Duodenal mucosa (tissue), 2 donors: ENCODE results near the gene VPS35L.
A peak's percentile ranks its signal among the peaks of the same experiment; 100 is the strongest.

Experiments
- H3K27ac ChIP-seq: one replicate; pipeline ENCODE4 v1.7.0; 2013; ENCODE audit warnings: low read depth, low read length
- H3K27me3 ChIP-seq, 2 donors: one replicate each; pipeline ENCODE4 v1.7.0; 2013; ENCODE audit warnings: low read length in 2 of 2, control low read depth in 1 of 2; ENCODE audit not compliant: insufficient read depth in 2 of 2, control insufficient read depth in 1 of 2
- H3K36me3 ChIP-seq, 2 donors: one replicate each; pipeline ENCODE4 v1.7.0; 2013; ENCODE audit warnings: low read length in 2 of 2, control low read depth in 1 of 2; ENCODE audit not compliant: insufficient read depth in 2 of 2, control insufficient read depth in 1 of 2
- H3K4me1 ChIP-seq, 2 donors: one replicate each; pipeline ENCODE4 v1.7.0; 2013; ENCODE audit warnings: low read length in 2 of 2, control low read depth in 1 of 2; ENCODE audit not compliant: insufficient read depth in 2 of 2, control insufficient read depth in 1 of 2
- H3K4me3 ChIP-seq, 2 donors: one replicate each; pipeline ENCODE4 v1.7.0; 2013; ENCODE audit warnings: low read length in 2 of 2, low read depth in 1 of 2
- H3K9ac ChIP-seq, 2 donors: one replicate each; pipeline ENCODE4 v1.7.0; 2013; ENCODE audit warnings: low read length in 2 of 2, low read depth in 1 of 2
- H3K9me3 ChIP-seq, 2 donors: one replicate each; pipeline ENCODE4 v1.7.0; 2013; ENCODE audit warnings: low read length in 2 of 2, control low read depth in 1 of 2; ENCODE audit not compliant: control insufficient read depth in 1 of 2

VPS35L gene

DNA sequence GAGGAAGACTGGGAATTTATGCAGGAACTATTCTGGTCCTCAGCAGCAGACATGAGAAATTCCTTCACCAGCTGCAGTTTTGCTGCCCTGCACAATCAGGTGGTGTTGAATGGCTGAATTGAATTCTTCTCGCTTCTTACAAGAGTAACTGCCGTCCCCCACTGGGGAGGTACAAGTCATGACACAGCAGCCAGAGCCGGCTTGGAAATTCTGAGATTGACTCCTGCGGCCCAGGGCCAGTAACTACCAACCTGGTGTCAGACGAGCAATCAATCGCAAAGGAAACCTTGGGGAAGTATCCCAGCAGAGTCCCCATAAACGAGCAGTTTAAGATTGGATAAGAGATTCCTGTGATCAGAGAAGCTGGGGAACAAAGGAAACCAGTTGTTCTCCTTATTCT is 131.8 kb downstream of the VPS35L start:
- no peaks in the 10 kb centered on the region for H3K9me3 ChIP-seq
- peaks cover 15 to 64% of the 10 kb centered on the region in 2 donors for H3K36me3 ChIP-seq
- H3K27me3 ChIP-seq = no peaks in the 10 kb centered on the region
- H3K4me3 ChIP-seq = no peak overlapping the region
- no peak overlapping the region for H3K9ac ChIP-seq
- no peak overlapping the region for H3K27ac ChIP-seq
- no peaks in the 10 kb centered on the region for H3K4me1 ChIP-seq

DNA sequence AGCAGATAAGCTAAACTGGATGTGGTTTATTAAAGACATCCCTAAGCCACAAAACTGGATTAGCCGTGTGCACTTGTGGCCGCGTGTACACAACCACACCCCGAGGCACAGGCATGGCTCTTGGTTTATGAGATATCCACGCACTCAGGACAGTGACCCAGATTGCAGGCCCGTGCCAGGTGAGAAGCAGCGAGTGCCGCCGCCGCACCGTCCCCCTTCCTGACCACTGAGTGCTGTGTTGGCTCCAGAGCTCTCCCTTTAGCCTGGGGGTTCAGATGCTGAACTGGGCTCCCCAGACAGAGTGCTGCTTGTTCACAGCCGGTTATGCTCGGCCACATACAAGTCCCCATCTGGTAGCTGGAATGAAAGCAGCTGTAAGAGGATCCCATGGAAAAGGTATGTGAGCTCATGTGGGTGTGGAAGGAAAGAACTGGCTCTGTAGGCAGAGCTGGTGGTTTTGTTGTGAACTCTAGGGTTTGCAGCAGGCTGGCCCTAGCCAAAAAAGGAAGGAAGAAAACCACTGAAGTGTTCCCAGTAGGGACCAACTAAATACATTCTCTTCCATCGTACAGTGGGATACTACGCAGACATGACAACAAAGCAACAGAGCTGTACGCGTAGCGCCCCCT is 133.0 kb downstream of the VPS35L start:
- H3K4me3 ChIP-seq = no peak overlapping the region
- no peak overlapping the region for H3K9ac ChIP-seq
- H3K27me3 ChIP-seq = no peaks in the 10 kb centered on the region
- H3K9me3 ChIP-seq = no peaks in the 10 kb centered on the region
- peaks cover 12 to 54% of the 10 kb centered on the region in 2 donors for H3K36me3 ChIP-seq
- H3K4me1 ChIP-seq = no peaks in the 10 kb centered on the region
- no peak overlapping the region for H3K27ac ChIP-seq

DNA sequence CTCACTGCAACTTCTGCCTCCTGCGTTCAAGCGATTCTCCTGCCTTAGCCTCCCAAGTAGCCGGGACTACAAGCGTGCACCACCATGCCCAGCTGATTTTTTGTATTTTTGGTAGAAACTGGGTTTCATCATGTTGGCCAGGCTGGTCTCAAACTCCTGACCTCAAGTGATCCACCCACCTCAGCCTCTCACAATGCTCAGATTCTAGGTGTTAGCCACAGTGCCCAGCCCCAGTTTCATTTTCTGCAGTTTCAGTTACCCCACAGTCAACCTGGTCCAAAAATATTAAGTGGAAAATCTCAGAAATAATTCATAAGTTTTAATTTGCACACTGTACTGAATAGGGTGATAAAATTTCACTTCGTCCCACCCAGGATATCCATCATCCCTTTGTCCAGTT is 133.8 kb downstream of the VPS35L start:
- Histone ChIP-seq H3K4me1 (no peaks in the 10 kb centered on the region), H3K4me3 (no peak overlapping the region), H3K27me3 (no peaks in the 10 kb centered on the region), H3K9ac (no peak overlapping the region), H3K27ac (no peak overlapping the region), H3K36me3 (peaks cover 8 to 46% of the 10 kb centered on the region in 2 donors), H3K9me3 (no peaks in the 10 kb centered on the region)

DNA sequence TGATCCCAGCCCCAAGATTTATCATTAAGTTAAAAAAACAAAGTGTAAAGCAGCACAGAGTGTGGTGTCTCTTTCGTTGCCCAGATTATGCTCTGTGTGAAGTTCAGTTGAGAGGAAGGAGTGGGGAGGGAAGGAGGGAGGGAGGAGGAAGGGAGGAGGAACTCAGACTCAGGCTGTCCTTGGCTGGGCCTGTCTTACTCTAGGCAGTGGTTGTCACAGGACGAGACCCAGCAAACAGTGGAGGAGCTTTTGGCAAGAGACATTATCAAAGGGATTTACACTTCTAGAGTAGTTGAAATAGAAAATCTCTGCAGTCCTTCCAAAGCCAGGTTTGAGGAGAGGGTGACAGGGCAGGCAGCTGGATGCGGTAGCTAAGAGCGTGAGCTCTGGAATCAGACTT is 134.7 kb downstream of the VPS35L start:
- H3K36me3 ChIP-seq = peaks cover 8 to 38% of the 10 kb centered on the region in 2 donors
- H3K9ac ChIP-seq = no peak overlapping the region
- H3K4me1 ChIP-seq = no peaks in the 10 kb centered on the region
- H3K4me3 ChIP-seq = no peak overlapping the region
- no peak overlapping the region for H3K27ac ChIP-seq
- no peaks in the 10 kb centered on the region for H3K9me3 ChIP-seq
- H3K27me3 ChIP-seq = no peaks in the 10 kb centered on the region

DNA sequence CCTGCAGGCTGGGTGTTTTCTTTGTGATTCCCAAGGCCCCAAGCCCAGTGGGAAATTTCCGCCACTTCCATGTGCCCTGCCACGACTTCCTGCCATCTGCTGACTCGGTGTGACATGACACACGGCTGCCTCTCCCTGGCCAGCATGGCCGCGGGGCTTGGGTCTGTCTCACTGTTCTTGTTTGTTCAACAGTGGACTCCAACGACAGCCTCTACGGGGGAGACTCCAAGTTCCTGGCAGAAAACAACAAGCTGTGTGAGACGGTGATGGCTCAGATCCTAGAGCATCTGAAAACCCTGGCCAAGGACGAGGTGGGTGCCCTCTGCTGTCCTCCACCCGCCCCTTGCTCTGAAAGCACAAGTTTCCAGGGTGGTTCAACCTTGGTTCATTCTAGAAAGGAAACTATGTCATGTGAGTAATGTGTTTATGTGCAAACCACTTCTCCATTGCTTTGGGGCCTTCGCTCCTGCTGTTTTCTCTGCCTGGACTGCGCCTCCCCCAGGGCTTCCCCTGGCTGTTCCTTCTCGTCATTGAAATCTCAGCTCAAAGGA is 135.7 kb downstream of the VPS35L start:
- H3K27me3 ChIP-seq = no peaks in the 10 kb centered on the region
- peaks cover 4 to 6% of the 10 kb centered on the region in 2 donors for H3K4me1 ChIP-seq
- H3K9ac ChIP-seq = no peak overlapping the region
- H3K9me3 ChIP-seq = no peaks in the 10 kb centered on the region
- no peak overlapping the region for H3K27ac ChIP-seq
- peaks cover 3 to 30% of the 10 kb centered on the region in 2 donors for H3K36me3 ChIP-seq
- H3K4me3 ChIP-seq = no peak overlapping the region

DNA sequence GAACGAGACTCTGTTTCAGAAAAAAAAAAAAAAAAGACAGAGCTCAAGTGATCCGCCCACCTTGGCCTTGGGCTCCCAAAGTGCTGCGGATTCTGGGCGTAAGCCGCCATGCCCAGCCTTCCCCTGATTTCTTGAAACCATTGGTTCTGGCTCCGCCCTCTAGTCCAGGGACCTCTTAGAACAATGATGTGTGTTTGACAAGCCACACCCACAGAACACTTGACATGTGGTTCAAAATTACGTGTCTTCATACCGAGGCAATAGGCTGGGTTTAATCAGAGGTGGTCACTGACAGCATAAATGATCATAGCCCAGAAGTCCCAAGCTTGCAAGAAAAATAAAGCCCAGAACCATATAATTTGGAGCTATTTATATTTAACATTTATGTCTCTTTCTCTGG is 139.5 kb downstream of the VPS35L start:
- Histone ChIP-seq H3K36me3 (peaks cover 17 to 21% of the 10 kb centered on the region in 2 donors), H3K9ac (no peak overlapping the region), H3K4me1 (peaks cover 27 to 33% of the 10 kb centered on the region in 2 donors), H3K4me3 (no peak overlapping the region), H3K9me3 (no peaks in the 10 kb centered on the region), H3K27ac (no peak overlapping the region), H3K27me3 (no peaks in the 10 kb centered on the region)

DNA sequence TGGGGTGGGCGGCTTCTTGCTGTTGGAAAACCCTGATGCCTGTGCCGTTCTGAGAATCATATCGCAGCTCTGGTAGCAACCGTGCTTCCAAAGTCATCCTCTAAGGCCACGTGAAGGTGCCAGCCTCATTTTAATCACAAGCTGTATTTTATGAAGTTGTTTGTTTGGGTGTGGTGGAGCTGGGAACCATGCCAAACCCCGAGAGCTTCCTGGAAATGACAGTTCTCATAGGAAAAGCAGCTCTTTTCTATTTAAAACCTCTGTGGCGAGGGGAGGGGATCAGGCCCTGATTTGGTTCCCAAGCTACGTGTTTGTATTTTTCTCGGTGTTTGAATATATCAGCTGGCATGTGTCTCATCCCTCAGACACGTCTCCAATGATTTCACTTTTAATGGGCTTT is 140.8 kb downstream of the VPS35L start:
- no peak overlapping the region for H3K9ac ChIP-seq
- peaks cover 15 to 22% of the 10 kb centered on the region in 2 donors for H3K36me3 ChIP-seq
- peak overlapping the region in 1 of 2 donors; percentile 5 for H3K4me3 ChIP-seq
- peaks cover 39 to 46% of the 10 kb centered on the region in 2 donors for H3K4me1 ChIP-seq
- H3K27ac ChIP-seq = peak overlapping the region; percentile 30
- no peaks in the 10 kb centered on the region for H3K27me3 ChIP-seq
- no peaks in the 10 kb centered on the region for H3K9me3 ChIP-seq

DNA sequence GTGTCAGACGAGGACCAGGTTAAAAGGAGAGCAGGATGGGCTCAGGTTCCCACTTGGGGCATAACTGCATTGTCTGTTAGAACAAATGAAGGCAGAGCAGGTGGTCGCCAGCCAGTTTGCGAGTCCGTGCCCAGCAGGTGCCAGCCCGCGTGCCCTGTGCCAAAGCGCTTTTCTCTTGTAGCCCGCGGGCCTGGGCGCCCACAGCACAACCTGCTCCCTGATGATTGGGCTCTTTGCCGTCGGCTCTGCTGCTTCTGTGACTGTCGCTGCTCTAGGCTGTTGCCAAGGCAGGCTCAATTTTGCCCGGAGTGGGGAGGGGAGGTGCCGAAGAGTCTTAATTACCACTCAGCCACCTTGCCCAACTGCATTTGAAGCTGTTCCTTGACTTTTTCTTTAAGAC is 141.5 kb downstream of the VPS35L start:
- Histone ChIP-seq H3K9me3 (no peaks in the 10 kb centered on the region), H3K27ac (peak overlapping the region; percentile 43), H3K4me3 (no peak overlapping the region), H3K9ac (no peak overlapping the region), H3K27me3 (no peaks in the 10 kb centered on the region), H3K4me1 (peaks cover 39 to 46% of the 10 kb centered on the region in 2 donors), H3K36me3 (peaks cover 14 to 17% of the 10 kb centered on the region in 2 donors)

DNA sequence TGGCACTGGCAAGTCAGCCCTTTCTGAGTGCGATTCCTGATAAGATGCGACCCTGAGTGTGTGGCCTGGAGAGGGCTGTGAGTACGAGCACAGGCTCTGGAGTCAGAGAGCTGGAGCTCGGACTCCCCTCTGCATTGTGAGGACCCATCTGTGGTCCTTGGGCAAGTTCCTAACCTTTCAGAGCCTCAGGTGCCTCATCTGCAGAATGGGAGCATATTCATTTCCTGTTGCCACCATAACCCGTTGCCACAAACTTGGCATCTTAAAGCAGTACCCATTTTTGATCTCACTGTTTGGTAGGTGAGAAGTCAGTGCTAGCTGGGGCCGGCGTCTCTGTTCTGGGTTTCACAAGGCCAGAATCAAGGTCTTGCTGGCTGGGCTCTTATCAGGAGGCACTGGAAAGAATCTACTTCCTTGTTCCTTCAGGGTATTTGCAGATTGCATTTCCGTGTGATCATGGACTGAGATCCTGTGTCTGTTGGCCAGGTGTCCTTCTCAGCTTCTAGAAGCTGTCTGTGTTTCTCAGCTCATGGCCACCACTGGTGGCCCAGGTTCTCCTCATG is 142.3 kb downstream of the VPS35L start:
- H3K27me3 ChIP-seq = no peaks in the 10 kb centered on the region
- H3K9ac ChIP-seq = no peak overlapping the region
- H3K36me3 ChIP-seq = peaks cover 14 to 18% of the 10 kb centered on the region in 2 donors

More for the DNA sequence above, 142.3 kb downstream of the VPS35L start:
- peaks cover 39 to 46% of the 10 kb centered on the region in 2 donors for H3K4me1 ChIP-seq
- no peak overlapping the region for H3K27ac ChIP-seq
- no peaks in the 10 kb centered on the region for H3K9me3 ChIP-seq
- no peak overlapping the region for H3K4me3 ChIP-seq
